H9 (cell line): ENCODE data around the gene CCDC38. TPM values are rescaled to one million over a fixed set of nuclear protein-coding genes. Genes with fewer than 3 reads are reported as not detected.
A peak's percentile ranks its signal among the peaks of the same experiment; 100 is the strongest.

Source experiments
- DNase-seq: peaks from one replicate; pipeline ENCODE4 v3.0.0-alpha.2; 2017
- H2AFZ ChIP-seq: one replicate; pipeline ENCODE4 v1.6.1; 2013; ENCODE audit warnings: mild to moderate bottlenecking, low read length, control low read depth, moderate library complexity
- H2AK5ac ChIP-seq: 2 replicates; pipeline ENCODE4 v1.6.1; 2013; ENCODE audit warnings: low read length, control low read depth, mixed read lengths; ENCODE audit not compliant: insufficient read length
- H2BK120ac ChIP-seq: one replicate; pipeline ENCODE4 v1.6.1; 2013; ENCODE audit warnings: low read depth, mild to moderate bottlenecking, low read length, control low read depth, inconsistent platforms; ENCODE audit not compliant: poor library complexity, severe bottlenecking
- H2BK12ac ChIP-seq: 2 replicates; pipeline ENCODE4 v1.6.1; 2013; ENCODE audit warnings: low read length, control low read depth, mixed read lengths, low read depth; ENCODE audit not compliant: insufficient read length
- H2BK15ac ChIP-seq: 2 replicates; pipeline ENCODE4 v1.6.1; 2013; ENCODE audit warnings: low read depth, low read length, control low read depth
- H2BK20ac ChIP-seq: one replicate; pipeline ENCODE4 v1.6.1; 2013; ENCODE audit warnings: low read depth, mild to moderate bottlenecking, low read length, control low read depth, inconsistent platforms; ENCODE audit not compliant: poor library complexity, severe bottlenecking
- H2BK5ac ChIP-seq: 2 replicates; pipeline ENCODE4 v1.6.1; 2013; ENCODE audit warnings: low read length, control low read depth, mixed read lengths; ENCODE audit not compliant: insufficient read length
- H3K14ac ChIP-seq: 2 replicates; pipeline ENCODE4 v1.6.1; 2013; ENCODE audit warnings: low read length, control low read depth; ENCODE audit not compliant: insufficient read depth
- H3K18ac ChIP-seq: 2 replicates; pipeline ENCODE4 v1.6.1; 2013; ENCODE audit warnings: low read depth, mild to moderate bottlenecking, mixed read lengths, low read length, control low read depth; ENCODE audit not compliant: insufficient read length
- H3K23ac ChIP-seq: 2 replicates; pipeline ENCODE4 v1.6.1; 2013; ENCODE audit warnings: low read length, control low read depth, mixed read lengths, low read depth; ENCODE audit not compliant: insufficient read length
- H3K23me2 ChIP-seq: 2 replicates; pipeline ENCODE4 v1.6.1; 2013; ENCODE audit warnings: low read depth, mild to moderate bottlenecking, mixed read lengths, low read length, control low read depth; ENCODE audit not compliant: insufficient read length, poor library complexity, severe bottlenecking
- H3K27ac ChIP-seq: 2 replicates; pipeline ENCODE4 v1.5.1; 2013; ENCODE audit warnings: low read length, control low read depth, mixed read lengths, low read depth; ENCODE audit not compliant: insufficient read length
- H3K27me3 ChIP-seq: 2 replicates; pipeline ENCODE4 v1.6.1; 2013; ENCODE audit warnings: low read length, control low read depth, inconsistent platforms; ENCODE audit not compliant: insufficient read depth
- H3K4ac ChIP-seq: 2 replicates; pipeline ENCODE4 v1.6.1; 2013; ENCODE audit warnings: low read depth, mild to moderate bottlenecking, control low read depth, inconsistent platforms, low read length, moderate library complexity
- H3K4me1 ChIP-seq: 2 replicates; pipeline ENCODE4 v1.6.1; 2013; ENCODE audit warnings: low read length, control low read depth, inconsistent platforms; ENCODE audit not compliant: insufficient read depth
- H3K4me2 ChIP-seq: 2 replicates; pipeline ENCODE4 v1.6.1; 2013; ENCODE audit warnings: low read length, control low read depth, mixed read lengths; ENCODE audit not compliant: insufficient read length, insufficient read depth
- H3K56ac ChIP-seq: 2 replicates; pipeline ENCODE4 v1.6.1; 2013; ENCODE audit warnings: low read depth, mild to moderate bottlenecking, mixed read lengths, low read length, control low read depth; ENCODE audit not compliant: insufficient read length
- H3K79me1 ChIP-seq: 2 replicates; pipeline ENCODE4 v1.6.1; 2013; ENCODE audit warnings: low read depth, mild to moderate bottlenecking, moderate library complexity, low read length, control low read depth, inconsistent platforms; ENCODE audit not compliant: insufficient read depth, poor library complexity, severe bottlenecking
- H3K79me2 ChIP-seq: 2 replicates; pipeline ENCODE4 v1.6.1; 2013; ENCODE audit warnings: low read length, control low read depth, inconsistent platforms; ENCODE audit not compliant: insufficient read depth
- H3K9ac ChIP-seq: 2 replicates; pipeline ENCODE4 v1.6.1; 2013; ENCODE audit warnings: low read length, control low read depth, mixed read lengths; ENCODE audit not compliant: insufficient read length; ENCODE audit errors: extremely low read depth
- H3K9me3 ChIP-seq: one replicate; pipeline ENCODE4 v1.6.1; 2013; ENCODE audit warnings: low read depth, low read length, inconsistent platforms; ENCODE audit not compliant: control insufficient read depth
- H3T11ph ChIP-seq: one replicate; pipeline ENCODE4 v1.6.1; 2013; ENCODE audit warnings: mild to moderate bottlenecking, low read length, control low read depth, inconsistent platforms
- H4K20me1 ChIP-seq: one replicate; pipeline ENCODE4 v1.6.1; 2013; ENCODE audit not compliant: control insufficient read depth, insufficient read length, insufficient read depth
- H4K5ac ChIP-seq: 2 replicates; pipeline ENCODE4 v1.6.1; 2013; ENCODE audit warnings: low read depth, mild to moderate bottlenecking, mixed read lengths, low read length, control low read depth; ENCODE audit not compliant: insufficient read length
- H4K8ac ChIP-seq: replicated peaks from 2 replicates; pipeline ENCODE4 v1.6.1; 2013; ENCODE audit warnings: low read length, control low read depth, mixed read lengths, low read depth; ENCODE audit not compliant: insufficient read length
- H4K91ac ChIP-seq: 2 replicates; pipeline ENCODE4 v1.6.1; 2013; ENCODE audit warnings: low read depth, mild to moderate bottlenecking, moderate library complexity, mixed read lengths, low read length, control low read depth; ENCODE audit not compliant: insufficient read length
- H3K27ac Mint-ChIP-seq, 3 experiments: 2 replicates in 2 of 3; 3 replicates in 1 of 3; pipeline ENCODE4 v1.8.0; 2020 to 2021; ENCODE audit warnings: mixed read lengths in 3 of 3, mild to moderate bottlenecking in 1 of 3, moderate library complexity in 1 of 3
- H3K27me3 Mint-ChIP-seq: 2 replicates; pipeline ENCODE4 v1.8.0; 2021; ENCODE audit warnings: low read depth, mild to moderate bottlenecking, moderate library complexity, mixed read lengths
- H3K36me3 Mint-ChIP-seq, 3 experiments: 2 replicates in 2 of 3; 3 replicates in 1 of 3; pipeline ENCODE4 v1.8.0; 2020 to 2021; ENCODE audit warnings: low read depth in 3 of 3, mixed read lengths in 3 of 3; ENCODE audit not compliant: insufficient read depth in 1 of 3
- H3K4me1 Mint-ChIP-seq, 2 experiments: 2 replicates each; pipeline ENCODE4 v1.8.0; 2020; ENCODE audit warnings: mixed read lengths in 2 of 2
- H3K4me3 Mint-ChIP-seq, 2 experiments: 2 replicates in 1 of 2; 3 replicates in 1 of 2; pipeline ENCODE4 v1.8.0; 2020 to 2021; ENCODE audit warnings: mild to moderate bottlenecking in 2 of 2, mixed read lengths in 2 of 2, moderate library complexity in 1 of 2
- H3K9me3 Mint-ChIP-seq, 2 experiments: 2 replicates in 1 of 2; 3 replicates in 1 of 2; pipeline ENCODE4 v1.8.0; 2020; ENCODE audit warnings: mild to moderate bottlenecking in 2 of 2, mixed read lengths in 2 of 2, moderate library complexity in 1 of 2
- CTCF ChIP-seq: fragments of 200-600 bp; sonication (generic); conservative IDR thresholded peaks from 3 replicates; pipeline ENCODE4 v1.8.0; 2021; ENCODE audit warnings: antibody characterized with exemption, mild to moderate bottlenecking
- WGBS: extraction: QIAGEN DNeasy Blood & Tissue Kit; methylation state at CpG from one replicate; pipeline ENCODE4 v1.1.7; 2013; ENCODE audit warnings: missing lambda C conversion rate, low lambda C conversion rate, mixed read lengths; ENCODE audit not compliant: insufficient read length; ENCODE audit errors: extremely low coverage; 5-methylcytosine and 5-hydroxymethylcytosine counted together
- total RNA-seq: library from RNA; stranded (reverse); gene quantifications from 2 replicates; pipeline ENCODE4 v1.2.1, GENCODE V29; 2021

The CCDC38 gene
- total RNA-seq, 1 experiment from 2014 or later: not detected

DNA sequence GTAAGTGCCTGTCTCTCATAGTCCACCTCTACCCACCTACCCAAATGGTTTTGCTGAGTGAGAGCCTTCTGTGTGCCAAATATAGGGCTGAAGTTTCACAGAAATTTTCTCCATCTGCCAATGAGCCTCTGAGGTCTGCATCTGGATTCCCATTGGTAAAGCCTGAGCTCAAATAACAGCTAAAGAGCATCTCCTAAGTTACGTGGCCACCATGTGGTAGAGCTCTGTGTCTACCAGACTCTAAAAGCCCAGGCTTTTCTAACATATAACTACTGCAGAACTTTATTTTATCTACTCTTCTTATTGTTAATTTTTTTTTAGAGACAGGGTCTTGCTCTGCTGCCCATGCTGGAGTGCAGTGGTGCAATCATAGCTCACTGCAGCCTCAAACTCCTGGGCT lies 16.7 kb upstream of the CCDC38 start:
- H2BK20ac ChIP-seq: no peak overlapping the region
- no peaks in the 10 kb centered on the region for H3K27me3 ChIP-seq
- H2BK15ac ChIP-seq: no peak overlapping the region
- no peak overlapping the region for H4K91ac ChIP-seq
- peak; percentile 52 for TF ChIP-seq CTCF
- H4K20me1 ChIP-seq: no peaks in the 10 kb centered on the region
- no peak overlapping the region for H3K4ac ChIP-seq
- no peak overlapping the region for H3K23ac ChIP-seq
- H3K79me2 ChIP-seq: no peaks in the 10 kb centered on the region
- no peak overlapping the region for H3K27ac Mint-ChIP-seq
- no peak overlapping the region for H3K56ac ChIP-seq
- whole genome bisulfite sequencing: no CpG with 5 or more reads among the region's 1 CpG
- H3K4me3 Mint-ChIP-seq: no peak overlapping the region
- peaks cover 20 to 26% of the 10 kb centered on the region in 2 experiments for H3K4me1 Mint-ChIP-seq
- H4K8ac ChIP-seq: no peak overlapping the region
- no peak overlapping the region for H4K5ac ChIP-seq
- no peaks in the 10 kb centered on the region for H3K4me1 ChIP-seq
- no peaks in the 10 kb centered on the region; a peak in 1 of 5 replicates for H3K9me3 Mint-ChIP-seq
- no peak overlapping the region for H2BK5ac ChIP-seq
- no peaks in the 10 kb centered on the region for H3K36me3 Mint-ChIP-seq
- H3K23me2 ChIP-seq: no peaks in the 10 kb centered on the region
- no peak overlapping the region for H2BK120ac ChIP-seq
- H3K14ac ChIP-seq: no peak overlapping the region
- DNase-seq: no peak
- no peak overlapping the region for H2AK5ac ChIP-seq
- H3K27ac ChIP-seq: no peak overlapping the region
- no peak overlapping the region for H3T11ph ChIP-seq
- no peaks in the 10 kb centered on the region for H3K27me3 Mint-ChIP-seq
- no peak overlapping the region for H3K18ac ChIP-seq
- H3K79me1 ChIP-seq: no peaks in the 10 kb centered on the region
- H3K9me3 ChIP-seq: no peaks in the 10 kb centered on the region
- H3K9ac ChIP-seq: no peak overlapping the region
- no peak overlapping the region for H2BK12ac ChIP-seq
- H2AFZ ChIP-seq: no peak overlapping the region
- no peak overlapping the region for H3K4me2 ChIP-seq
